NK-92 treated with Interleukin-12 subunit alpha and Interleukin-12 subunit beta, amount 100 ng/mL, for 24 hours (cell line): ENCODE data around the gene CEP128.

Experiments
- DNase-seq: peaks from one replicate; lab custom pipeline; 2025; lab: John Stamatoyannopoulos, UW

The CEP128 gene

DNA sequence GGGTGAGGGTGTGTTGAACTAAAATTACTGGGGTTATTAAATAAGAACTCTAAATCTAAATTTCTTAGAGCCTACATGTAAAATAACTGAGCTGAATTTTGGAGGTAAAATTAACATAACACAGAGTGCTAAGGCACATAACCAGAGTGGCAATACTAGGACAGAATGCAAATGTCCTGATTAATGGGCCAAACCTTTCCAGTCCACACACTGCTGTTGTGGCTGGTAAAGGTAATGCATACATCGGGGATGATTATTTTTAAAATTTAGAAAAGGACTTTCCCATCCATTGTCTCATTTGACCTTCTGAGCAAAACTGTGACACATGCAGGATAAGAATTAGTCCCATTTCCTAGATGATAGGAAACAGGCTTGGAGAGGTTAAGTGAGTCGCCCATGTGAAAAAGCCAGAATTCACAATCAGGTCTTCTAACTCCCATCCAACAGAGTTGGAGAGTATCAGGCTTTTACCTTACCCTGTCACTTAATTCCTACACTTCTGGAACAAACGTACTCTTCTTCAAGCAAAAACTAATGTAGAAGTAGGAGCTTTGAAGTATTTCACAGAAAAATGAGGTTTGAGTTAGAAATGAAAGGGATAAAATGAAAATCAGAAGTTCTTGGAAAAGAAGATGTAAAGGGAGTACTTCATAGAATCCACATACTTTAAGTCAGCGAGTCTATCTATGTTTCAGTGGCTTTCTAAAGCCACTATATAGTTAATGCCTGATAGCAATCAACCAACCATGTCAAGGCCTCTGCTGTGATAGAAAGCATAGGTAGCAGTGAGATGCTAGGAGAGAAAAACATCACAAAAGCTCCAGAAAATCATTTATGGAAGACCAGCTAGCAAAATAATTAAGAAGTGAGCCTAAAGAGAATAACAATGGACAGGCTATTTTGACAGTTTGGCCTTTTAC, 395.3 kb downstream of the CEP128 start:
- no peak for DNase-seq

DNA sequence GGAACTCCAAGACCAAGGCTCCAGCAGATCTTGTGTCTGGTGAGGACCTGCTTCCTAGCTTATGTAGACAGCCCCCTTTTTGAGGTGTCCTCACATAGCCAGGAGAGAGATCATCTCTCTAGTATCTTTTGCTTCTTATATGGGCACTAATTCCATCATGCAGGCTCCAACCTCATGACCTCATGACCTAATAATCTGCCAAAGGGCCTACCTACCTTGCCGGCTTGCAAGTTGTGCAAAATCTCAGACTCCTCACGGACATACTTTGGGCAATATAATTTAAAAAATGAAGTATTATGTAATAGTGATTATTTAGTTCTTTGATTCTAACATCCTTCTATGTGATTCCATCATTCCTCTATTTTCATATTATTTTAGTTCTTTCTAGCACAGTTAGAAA, 397.2 kb downstream of the CEP128 start:
- no peak for DNase-seq

DNA sequence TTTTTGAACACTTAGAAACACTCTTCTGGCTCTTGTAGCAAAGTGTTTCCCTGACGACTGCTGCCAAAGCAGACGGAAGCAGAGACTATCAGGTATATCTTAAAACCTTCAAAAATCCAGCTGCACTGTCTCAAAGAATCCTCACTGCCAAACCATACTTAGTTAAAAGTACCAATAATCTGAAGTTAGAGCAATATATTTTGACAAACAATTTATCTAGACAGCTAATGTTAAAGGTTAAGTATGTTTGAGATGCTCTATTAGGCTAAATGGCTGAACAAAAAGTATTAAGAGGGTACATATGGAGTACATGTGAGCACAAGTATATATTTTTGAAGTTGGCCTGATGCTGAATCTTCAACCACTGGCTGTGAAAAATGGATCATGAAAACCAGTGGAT, 398.3 kb downstream of the CEP128 start:
- DNase-seq, result no peak

DNA sequence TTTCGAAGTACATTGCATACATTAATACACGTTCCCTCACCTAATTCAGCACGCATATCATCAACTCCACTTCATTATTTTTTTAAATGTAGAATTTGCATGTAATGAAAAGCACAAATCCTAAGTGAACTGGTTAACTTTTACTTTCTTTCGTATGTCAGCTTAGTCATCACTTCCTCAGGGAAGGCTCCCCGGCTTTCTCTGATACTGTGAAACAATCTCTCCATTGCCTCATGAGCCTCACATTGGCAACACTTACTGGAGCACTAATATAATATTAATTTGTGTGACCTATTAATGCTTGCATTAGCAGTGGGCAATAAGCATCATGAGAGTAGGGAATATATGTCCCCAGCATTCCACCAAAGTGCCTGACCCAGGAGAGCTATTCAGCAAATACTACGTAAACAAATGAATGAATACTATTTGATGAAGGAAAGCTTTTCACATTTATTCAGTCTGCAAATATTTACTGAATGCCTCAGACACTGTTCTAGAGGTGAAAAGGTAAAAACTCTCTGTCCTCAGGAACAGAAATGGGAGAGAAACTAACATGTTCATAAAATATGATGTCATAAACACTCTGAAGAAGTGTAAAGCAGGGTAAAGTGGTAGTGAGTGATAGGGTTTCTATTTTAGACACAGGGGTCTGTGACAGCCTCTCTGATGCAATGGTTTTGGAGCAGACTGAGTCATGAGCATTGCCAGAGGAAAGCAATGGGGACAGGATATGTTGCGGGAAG, 402.7 kb downstream of the CEP128 start:
- no peak for DNase-seq

DNA sequence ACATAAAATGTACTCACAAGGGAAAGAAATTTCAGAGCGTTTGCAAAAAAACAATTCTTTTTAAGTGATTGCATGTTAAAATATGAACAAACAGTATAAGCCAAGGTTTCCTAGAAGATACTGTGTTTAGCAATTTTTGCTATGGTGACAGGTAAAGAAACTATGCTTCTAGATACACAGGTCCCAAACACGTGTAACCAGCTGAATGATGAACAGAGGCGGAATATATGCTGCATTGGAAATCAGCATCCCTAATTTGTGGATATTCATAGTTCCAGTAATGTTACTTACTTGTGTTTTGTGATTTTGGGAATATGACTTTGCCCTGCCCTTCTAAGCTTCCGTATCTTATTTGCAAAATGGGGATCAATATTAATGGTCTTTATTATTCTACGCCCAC, 403.9 kb downstream of the CEP128 start:
- DNase-seq, result no peak

DNA sequence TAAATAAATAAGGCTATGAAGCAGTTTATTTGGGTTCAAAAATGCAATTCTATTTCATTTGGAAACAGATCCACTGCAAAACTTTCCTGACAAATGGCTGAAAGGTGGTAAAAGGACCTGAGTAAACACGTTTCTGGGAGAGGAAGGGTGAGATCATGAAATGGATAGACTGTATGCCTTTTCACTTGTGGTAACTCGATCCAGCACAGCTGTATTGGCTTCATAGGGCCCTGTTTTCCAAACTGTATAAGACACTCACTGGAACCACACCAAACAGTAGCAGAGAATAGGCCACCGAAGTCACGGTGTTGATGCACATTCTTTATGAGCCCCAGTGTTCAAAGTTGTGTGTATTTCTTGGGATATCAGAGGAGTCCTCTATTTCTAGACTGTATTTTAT, 405.1 kb downstream of the CEP128 start:
- no peak for DNase-seq

DNA sequence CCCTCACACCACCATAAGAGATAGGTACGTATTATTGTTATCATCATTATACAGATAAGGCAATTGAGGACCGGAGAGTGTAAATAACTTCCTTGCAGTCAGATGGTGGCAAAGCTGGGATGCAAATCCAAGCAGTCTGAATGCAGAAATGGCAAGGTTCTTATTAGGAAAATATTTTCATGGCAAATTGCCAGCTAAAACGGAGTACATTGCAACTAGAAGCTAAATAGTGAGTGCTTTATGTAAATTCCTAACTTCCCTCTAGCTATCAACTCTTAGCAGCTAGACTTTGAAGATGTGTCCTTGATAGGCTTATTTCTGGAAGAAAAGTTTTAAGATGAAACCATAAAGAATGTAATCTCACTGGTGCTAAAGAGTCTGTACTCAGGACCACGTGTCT, 406.4 kb downstream of the CEP128 start:
- DNase-seq, result no peak

DNA sequence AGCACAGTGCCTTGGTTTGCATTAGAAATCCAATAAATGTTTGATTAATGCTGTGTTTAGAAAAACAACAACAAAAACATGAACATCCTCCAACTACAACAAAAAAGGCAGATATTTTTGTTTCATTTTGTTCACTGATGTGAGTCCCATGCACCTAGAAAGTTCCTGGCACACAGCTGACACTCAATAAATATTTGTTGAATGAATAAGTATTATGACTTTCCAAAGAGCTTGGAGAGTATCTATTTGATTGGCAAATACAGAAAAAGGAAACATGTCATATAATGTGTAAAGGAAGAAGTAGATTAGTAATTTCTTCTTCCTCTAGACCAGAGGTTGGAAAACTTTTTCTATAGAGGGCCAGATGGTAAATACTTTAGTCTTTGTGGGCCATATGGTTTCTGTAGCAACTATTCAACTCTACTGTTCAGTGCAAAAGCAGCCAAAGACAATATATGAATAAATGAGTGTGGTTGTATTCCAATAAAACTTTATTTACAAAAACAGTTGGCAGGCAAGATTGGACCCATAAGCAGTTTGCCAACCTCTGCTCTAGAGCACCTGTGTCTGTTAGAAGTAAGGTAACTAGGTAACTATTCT, 417.9 kb downstream of the CEP128 start:
- no peak for DNase-seq

DNA sequence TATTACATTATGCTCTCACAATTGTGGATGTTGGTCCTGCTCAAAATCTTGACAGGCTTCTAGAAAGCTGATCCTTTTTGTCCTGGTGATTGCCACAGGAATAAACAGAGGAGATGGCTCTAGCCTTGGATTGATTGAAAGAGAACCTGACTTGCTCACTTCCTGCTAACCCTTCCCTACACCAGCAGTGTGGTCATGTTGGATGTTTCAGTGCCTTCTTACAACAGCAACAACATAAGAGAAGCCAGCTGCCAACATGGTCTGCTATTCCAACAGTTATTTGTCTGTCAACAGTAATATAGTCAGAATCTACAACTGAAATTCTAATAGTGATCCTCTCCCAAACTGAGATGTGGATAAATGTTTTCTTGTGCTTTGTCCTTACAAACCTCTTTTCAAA, 418.6 kb downstream of the CEP128 start:
- no peak for DNase-seq

DNA sequence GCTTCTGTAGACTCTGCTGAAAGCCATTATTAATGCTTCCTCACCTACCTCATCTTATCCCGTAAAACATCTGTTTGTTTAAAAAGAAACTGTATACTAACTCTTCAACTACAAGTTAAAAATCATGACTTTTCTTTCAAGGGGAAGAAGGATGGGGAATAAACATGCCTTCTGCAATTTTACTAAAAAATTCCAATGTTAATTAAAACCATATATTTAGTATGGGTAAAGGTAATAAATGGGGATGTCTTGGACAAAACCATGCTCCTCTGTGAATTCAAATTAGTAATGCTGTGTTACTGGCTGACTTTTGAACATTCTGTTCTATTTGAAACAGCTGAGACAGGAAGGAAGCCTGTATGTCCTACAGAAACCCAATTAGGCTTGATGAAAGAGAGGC, 419.1 kb downstream of the CEP128 start:
- DNase-seq, result no peak

DNA sequence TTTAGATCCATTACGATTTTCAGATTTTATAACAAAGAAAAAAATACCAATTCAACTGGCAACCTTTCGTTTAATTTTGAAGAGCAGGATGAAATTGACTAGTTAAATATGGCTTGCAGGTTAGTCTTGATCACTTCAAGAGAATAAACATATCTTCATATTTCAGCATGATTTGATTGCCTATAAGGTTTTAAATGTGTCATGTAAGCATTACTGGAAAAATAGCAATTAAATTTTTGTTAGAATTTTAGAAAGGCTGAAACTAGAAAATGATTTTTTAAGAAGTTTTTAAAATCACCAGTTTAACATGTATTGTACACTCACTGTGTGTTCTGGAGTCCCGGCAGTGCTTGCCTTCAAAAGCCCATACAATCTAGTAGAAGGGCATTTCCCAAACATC, 420.1 kb downstream of the CEP128 start:
- no peak for DNase-seq

DNA sequence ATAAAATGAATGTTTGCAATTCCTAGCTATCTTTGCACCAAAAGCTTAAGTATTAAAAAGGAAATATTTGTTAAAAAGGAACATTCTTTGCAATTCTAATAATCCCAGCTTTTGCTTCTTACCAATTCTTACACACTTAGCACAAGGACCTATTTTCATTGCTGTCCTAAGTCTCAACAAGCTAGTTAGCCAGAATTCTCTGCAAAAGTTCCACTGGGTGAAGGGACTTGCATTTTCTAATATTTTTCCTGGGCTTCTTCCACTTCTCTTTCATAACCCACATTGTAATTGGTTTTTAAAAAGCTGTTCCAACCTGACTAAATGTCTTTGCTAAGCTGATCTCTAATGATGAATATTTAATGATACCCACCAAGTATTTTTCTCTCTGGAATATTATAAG, 422.5 kb downstream of the CEP128 start:
- DNase-seq, result no peak

DNA sequence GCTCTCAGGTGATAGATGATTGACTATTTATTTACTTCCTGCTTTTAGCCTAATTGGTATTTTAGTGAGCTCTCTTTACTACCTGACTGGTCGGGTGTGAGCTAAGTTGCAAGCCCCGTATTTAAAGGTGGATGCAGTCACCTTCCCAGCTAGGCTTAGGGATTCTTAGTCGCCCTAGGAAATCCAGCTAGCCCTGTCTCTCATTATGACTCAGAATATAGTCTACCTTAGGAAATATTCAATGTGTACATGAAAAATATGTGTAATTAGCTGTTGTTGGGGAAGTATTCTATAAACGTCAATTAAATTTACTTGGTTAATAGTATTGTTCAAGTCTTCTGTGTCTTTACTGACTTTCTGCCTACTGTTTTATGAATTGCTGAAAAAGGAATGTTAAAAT, 423.4 kb downstream of the CEP128 start:
- DNase-seq, result no peak

DNA sequence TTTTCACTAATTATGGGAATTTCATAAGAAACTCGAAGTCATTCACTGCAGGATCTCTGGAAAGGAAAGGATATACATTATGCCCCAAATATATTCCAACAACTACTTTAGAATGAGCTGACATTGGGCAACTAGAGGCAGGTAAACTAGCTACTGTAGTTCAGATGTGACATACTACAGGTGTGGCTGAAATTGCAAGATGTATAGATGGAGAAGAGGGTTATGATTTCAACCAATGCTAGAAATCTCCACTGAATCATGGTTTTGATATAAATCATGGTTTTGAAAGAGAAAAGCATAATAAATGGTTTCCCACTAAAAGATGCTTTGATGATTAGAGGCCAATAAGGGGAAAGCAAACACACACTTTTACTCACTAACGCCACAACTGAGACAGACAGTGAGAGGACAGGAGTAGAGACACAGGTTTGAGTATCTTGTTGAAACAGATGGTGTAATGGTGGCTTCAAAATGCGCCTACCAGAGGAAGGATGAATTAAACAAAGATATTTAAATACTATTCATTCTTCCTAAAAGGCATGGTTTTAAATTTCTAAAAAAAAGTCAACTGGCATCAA, 434.2 kb downstream of the CEP128 start:
- no peak for DNase-seq

DNA sequence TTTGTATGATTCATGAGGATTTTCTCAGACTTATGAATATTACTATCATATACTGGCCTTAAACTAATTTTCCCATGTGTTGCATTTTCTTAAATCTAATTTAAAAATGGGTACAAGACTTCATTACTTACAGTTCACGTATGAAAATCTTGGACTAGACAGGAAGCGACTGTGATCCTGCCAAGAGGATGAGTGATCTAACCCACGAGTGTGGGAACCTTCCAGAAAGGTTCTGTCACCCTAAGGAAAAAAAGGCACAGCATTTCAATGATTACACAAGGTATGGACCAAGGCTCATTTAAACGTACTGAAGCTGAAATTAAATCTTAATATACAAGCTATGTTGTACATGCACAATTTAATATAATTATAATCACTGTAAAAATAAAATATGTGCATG, 436.8 kb downstream of the CEP128 start:
- DNase-seq, result no peak

DNA sequence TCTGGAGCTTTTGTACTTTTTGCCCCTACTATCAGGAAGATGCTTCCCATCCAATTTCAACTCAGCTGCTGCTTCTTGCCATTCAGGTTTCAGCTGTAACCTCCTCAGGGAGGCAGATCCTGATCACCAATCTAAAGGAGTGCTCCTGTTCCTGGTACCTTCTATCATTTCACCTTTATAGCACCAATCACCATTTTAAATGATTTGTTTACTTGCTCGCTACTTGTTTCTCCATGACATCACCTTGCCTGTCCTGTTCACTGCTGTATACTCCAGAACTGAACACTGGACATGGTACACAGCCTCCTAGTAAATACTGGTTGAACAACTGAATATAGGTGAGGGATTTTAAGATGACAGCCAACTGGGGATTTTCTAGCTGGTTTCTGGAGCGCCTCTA, 443.0 kb downstream of the CEP128 start:
- DNase-seq, result no peak

DNA sequence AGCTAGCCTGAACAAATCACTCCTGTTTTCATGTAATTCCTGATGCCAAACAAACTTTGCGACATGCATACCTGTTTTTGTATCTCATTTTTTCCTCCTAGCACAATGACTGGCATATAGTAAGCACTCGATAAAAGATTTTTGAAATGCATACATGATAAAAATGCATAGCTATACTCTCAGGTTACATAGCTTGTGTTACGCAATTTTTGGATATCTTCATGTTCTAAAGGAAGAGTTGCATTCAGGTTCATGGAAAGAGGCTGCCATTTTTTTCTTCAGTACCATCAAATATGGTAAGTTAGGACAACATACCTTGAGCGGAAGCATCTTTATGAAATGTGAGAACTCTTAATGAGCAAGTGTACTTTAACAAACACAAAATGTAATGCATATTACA, 445.4 kb downstream of the CEP128 start:
- no peak for DNase-seq

DNA sequence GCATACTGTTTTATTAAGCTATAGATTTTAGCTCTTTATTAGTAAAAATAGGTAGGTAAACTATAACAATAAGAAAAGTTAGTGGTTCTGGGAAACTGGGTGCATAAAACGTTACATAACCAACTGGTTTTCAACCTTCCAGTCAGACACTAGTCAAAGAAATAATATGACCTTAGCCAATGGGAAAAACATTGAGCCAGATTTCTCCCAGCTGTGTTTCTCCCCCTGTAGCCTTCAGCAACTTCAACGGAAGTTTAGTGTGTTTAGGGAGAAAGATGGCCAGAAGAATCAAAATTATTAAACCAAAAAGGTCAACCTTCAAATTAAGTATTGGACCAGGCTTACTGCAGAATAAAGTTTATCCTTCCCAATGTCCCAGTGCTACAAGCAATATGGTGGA, 446.8 kb downstream of the CEP128 start:
- no peak for DNase-seq

DNA sequence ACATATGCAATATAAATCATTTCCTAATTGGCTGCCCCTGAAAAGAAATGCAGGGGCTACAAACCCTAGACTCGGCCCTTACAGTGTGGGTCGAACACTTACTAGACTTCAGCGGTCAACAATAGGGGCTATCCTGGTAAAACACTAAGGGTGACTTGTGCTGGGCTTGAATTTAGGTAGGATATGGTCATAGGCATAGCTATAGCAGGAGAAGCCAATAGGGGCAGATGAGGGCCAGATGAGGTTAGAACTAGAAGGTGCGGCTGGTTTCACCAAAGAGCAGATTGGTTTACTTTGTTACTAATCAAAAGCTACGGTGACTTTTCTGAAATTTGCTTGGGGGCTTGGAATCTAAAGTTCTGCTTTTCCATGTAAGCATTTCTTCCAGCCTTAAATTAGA, 447.9 kb downstream of the CEP128 start:
- no peak for DNase-seq

DNA sequence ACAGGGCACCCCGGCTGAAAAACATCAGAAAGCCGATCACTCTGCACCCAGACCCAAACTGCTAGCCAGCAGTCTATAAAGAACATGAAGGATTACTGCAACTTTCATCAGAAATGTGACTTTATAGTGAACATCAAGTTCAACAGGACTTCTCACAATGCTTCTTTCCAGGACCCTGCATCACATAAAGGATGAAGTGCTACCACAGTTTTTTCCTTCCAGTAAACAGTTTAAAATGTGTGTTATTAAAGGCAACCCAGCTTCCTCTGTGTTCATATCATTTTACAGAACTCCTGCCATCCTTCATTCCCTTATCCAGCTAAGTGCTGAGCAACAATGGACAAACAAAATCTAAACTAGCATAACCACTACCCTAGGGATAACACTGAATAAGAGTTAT, 449.9 kb downstream of the CEP128 start:
- DNase-seq, result no peak

DNA sequence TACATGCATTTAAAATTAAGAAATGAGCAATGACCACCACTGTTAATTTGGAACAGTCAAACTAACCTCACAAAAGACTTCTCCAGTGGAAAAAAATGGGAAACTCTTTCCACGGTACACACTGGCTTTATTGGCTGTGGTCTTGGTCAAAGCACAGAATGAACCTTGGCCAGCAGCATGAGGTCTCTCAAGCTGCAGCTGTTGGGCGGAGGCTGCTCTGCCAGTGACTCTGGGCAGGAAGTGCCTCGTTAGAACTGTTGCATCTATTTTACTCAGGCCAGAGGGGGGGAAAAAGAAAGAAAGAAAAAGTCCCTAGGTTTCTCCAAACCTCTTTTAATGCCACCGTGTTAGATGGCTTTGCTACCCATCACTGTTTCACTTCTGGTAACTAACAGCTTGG, 450.4 kb downstream of the CEP128 start:
- no peak for DNase-seq

DNA sequence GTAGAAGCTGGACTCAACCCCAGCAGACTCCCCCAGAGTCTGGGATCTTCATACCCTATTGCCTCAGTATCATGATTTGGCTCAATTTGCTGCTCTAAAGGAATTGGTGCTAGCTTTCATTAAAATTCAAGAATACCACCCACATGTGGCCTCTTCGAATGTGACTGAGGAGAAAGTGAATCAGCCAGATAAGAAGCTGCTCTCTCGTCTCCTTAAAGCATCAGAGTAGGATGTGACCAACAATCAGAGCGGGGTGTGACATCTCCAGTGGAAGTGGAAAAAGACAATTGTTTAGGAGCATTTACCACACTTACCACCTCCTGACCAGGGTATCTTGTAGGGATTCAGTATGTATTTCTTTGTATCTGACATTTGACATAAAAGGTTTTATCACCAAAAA, 452.0 kb downstream of the CEP128 start:
- no peak for DNase-seq

DNA sequence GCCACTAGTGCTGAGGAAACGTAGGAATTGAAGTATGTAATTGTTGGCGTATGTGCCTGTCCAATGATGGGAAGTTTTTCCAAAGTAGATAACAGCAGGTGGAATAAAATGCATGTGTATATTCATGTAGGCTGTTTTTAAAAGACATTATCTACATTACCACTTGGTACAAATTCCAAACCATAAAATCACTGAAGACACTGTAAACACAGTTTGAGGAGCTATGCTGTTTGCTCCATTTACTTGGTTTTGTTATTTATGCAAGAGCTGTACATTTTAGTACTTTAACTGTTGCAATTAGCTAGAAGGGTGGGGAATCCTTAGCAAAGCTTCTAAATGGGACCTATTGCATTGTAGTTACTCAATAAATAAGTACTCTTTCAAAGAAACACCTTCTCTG, 455.8 kb downstream of the CEP128 start:
- no peak for DNase-seq
